ENCODE measurements around the gene C11orf52. TPM values are rescaled to one million over a fixed set of nuclear protein-coding genes. Genes with fewer than 3 reads are reported as not detected.

The C11orf52 gene
- total RNA-seq, 2 donors from 2014 or later, result 1.5 to 8.3 TPM

- TF ChIP-seq, protein P1, sequence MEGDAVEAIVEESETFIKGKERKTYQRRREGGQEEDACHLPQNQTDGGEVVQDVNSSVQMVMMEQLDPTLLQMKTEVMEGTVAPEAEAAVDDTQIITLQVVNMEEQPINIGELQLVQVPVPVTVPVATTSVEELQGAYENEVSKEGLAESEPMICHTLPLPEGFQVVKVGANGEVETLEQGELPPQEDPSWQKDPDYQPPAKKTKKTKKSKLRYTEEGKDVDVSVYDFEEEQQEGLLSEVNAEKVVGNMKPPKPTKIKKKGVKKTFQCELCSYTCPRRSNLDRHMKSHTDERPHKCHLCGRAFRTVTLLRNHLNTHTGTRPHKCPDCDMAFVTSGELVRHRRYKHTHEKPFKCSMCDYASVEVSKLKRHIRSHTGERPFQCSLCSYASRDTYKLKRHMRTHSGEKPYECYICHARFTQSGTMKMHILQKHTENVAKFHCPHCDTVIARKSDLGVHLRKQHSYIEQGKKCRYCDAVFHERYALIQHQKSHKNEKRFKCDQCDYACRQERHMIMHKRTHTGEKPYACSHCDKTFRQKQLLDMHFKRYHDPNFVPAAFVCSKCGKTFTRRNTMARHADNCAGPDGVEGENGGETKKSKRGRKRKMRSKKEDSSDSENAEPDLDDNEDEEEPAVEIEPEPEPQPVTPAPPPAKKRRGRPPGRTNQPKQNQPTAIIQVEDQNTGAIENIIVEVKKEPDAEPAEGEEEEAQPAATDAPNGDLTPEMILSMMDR (IDR thresholded peaks at IDR 0.05), result no peak
- peak; percentile 56 for DNase-seq (ENCODE audit: low spot score)
- H3K36me3 ChIP-seq, result no peaks in the 10 kb centered on the region
- H3K9me3 ChIP-seq, result no peaks in the 10 kb centered on the region
- H3K4me3 ChIP-seq, result peak overlapping the region; percentile 4 to 33
- H3K27me3 ChIP-seq, result no peaks in the 10 kb centered on the region
- peaks cover 0 to 69% of the 10 kb centered on the region in 2 donors for H3K4me1 ChIP-seq
- peak overlapping the region; percentile 92 to 98 for H3K27ac ChIP-seq
Observed at GRCh38 chr11:111923351-111923788, 4.7 kb downstream of the C11orf52 start.

DNA sequence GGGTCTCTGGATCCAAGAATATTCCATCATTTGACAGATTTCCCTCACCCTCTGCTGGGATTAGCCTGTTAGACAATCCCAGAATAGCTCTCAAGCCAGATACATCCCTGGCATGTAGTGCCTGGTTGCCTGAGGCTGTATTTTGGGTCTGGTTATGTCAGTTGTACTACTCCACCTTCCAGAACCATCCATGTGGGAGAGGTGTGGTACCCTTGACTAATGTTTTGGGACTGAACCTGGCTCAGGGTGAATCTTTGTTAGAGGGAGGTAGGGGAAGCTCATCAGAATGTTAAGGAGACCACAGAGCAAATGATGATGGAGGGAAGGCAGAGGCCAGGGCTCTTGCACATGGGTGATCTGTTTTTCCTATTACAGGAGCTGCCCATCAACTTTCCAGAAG, 5.2 kb downstream of the C11orf52 start:
- H3K4me3 ChIP-seq, result no peak overlapping the region
- H3K9me3 ChIP-seq, result no peaks in the 10 kb centered on the region
- H3K27ac ChIP-seq, result peak overlapping the region; percentile 92 to 98
- H3K36me3 ChIP-seq, result no peaks in the 10 kb centered on the region
- no peaks in the 10 kb centered on the region for H3K27me3 ChIP-seq
- peaks cover 0 to 64% of the 10 kb centered on the region in 2 donors for H3K4me1 ChIP-seq
- no peak for DNase-seq (ENCODE audit: low spot score)
- TF ChIP-seq, protein P1 (IDR thresholded peaks at IDR 0.05), result no peak

DNA sequence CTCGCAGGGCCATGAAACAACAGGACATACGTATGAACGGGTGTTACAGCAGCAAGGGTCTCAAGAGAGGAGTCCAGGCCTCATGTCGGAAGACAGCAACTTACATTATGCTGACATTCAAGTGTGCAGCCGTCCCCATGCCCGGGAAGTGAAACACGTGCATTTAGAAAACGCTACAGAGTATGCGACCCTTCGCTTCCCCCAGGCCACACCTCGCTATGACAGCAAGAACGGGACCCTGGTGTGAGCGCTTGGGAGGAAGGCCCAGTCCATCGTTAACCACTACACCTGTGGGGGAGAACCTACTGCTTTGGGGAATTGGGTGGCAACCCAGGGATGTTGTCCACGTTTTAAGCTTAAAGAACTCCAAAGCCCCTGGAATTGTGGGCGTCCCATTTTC, 7.2 kb downstream of the C11orf52 start:
- H3K27me3 ChIP-seq, result no peaks in the 10 kb centered on the region
- no peak overlapping the region for H3K4me3 ChIP-seq
- TF ChIP-seq, protein P1 (IDR thresholded peaks at IDR 0.05), result no peak
- H3K36me3 ChIP-seq, result no peaks in the 10 kb centered on the region
- H3K4me1 ChIP-seq, result peaks cover 0 to 58% of the 10 kb centered on the region in 2 donors
- no peaks in the 10 kb centered on the region for H3K9me3 ChIP-seq
- DNase-seq (ENCODE audit: low spot score), result no peak
- H3K27ac ChIP-seq, result peak overlapping the region; percentile 92 to 98

DNA sequence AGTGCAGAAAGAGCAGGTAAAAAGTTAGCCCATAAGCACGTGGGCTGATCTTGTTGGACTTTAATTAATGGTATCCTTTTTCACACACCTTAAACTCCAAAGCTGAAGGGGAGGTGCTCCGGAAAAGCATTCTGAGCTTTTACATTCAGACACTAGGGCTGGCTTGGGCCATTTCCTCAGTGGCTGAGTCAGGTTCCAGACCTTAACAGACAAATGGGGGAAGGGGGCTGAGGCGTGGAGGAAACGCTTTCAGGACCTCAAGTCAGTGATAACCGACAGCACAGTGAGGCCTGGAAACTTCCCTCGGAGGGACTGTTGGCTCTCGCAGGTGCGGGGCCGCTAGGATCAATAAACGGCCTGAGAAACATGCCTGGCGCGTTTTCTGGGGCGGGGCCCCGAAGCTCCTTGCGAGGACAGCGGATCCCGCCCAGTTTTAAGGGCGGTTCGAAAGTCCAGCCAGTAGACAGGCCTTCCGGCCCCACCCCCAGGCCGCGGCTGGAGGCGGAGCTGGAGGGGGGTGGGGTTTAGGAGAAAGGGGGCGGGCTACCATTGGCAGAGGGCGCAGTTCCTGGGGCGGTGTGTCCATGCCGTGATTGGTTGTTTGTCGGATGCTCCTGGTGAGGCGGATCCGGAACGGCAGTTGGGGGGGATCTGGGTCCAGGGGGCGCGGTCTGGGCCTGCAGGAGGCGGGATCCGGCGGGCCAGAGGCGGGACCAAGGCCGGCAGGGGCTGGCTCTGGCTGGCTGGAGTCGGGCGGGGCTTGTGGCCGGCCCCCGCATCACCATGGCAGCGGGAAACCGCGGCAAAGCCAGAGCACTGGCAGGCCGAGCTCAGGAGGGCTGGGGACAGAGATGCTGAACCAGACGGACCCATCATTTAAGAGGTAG, 8.0 kb downstream of the C11orf52 start:
- H3K4me1 ChIP-seq, result peaks cover 0 to 50% of the 10 kb centered on the region in 2 donors
- no peaks in the 10 kb centered on the region for H3K36me3 ChIP-seq
- H3K27me3 ChIP-seq, result no peaks in the 10 kb centered on the region
- peak overlapping the region; percentile 34 to 49 for H3K4me3 ChIP-seq
- peak overlapping the region; percentile 89 to 98 for H3K27ac ChIP-seq
- TF ChIP-seq, protein P1 (IDR thresholded peaks at IDR 0.05), result no peak
- DNase-seq (ENCODE audit: low spot score), result peak; percentile 96
- H3K9me3 ChIP-seq, result no peaks in the 10 kb centered on the region

- TF ChIP-seq, protein P1 (IDR thresholded peaks at IDR 0.05), result no peak
- Histone ChIP-seq H3K9me3 (no peaks in the 10 kb centered on the region), H3K4me1 (peaks cover 0 to 30% of the 10 kb centered on the region in 2 donors)
Observed at GRCh38 chr11:111930472-111930871, 11.8 kb downstream of the C11orf52 start.

More at GRCh38 chr11:111930472-111930871, 11.8 kb downstream of the C11orf52 start:
- no peak for DNase-seq (ENCODE audit: low spot score)
- Histone ChIP-seq H3K27ac (no peak overlapping the region), H3K27me3 (no peaks in the 10 kb centered on the region), H3K36me3 (no peaks in the 10 kb centered on the region), H3K4me3 (no peak overlapping the region)

Measured in right atrium auricular region (tissue), 2 donors.